ENCODE results near the gene RPS27.

RPS27 gene

GRCh38 chr1:153963030-153963849 lies 27.3 kb upstream of the RPS27 start, which contains the start of gene SLC39A1:
Gene SLC39A1 (minus strand): TSS chr1:153963537. CDS start chr1:153962715, 822 bp downstream.
- Mint-ChIP-seq H3K4me1 (peaks cover 84% of the 10 kb centered on the region), H3K9me3 (no peaks in the 10 kb centered on the region), H3K4me3 (peak within 1 kb of the TSS; percentile 89), H3K27ac (peak within 1 kb of the TSS; percentile 98), H3K27me3 (ENCODE audit: low read depth, poor library complexity) (no peaks in the 10 kb centered on the region), H3K36me3 (ENCODE audit: low read depth) (peaks cover 24% of the 10 kb centered on the region)
- DNase-seq = peak; percentile 99
- TF ChIP-seq CTCF (IDR thresholded peaks at IDR 0.05) = no peak

- no peaks in the 10 kb centered on the region for H3K27me3 Mint-ChIP-seq (ENCODE audit: low read depth, poor library complexity)
- peak overlapping the region; percentile 98 for H3K27ac Mint-ChIP-seq
- no peaks in the 10 kb centered on the region for H3K9me3 Mint-ChIP-seq
- TF ChIP-seq CTCF (IDR thresholded peaks at IDR 0.05) = no peak
- H3K4me1 Mint-ChIP-seq = peaks cover 85% of the 10 kb centered on the region
- H3K36me3 Mint-ChIP-seq (ENCODE audit: low read depth) = peaks cover 24% of the 10 kb centered on the region
- H3K4me3 Mint-ChIP-seq = peak overlapping the region; percentile 89
- DNase-seq = peak; percentile 67
Observed at GRCh38 chr1:153963850-153964331, 26.7 kb upstream of the RPS27 start.

GRCh38 chr1:153967107-153967999 lies 23.2 kb upstream of the RPS27 start, which contains the start of gene CREB3L4:
Gene CREB3L4 (plus strand): TSS chr1:153967902. CDS start chr1:153968526, 624 bp downstream.
- TF ChIP-seq CTCF (IDR thresholded peaks at IDR 0.05) = no peak
- Mint-ChIP-seq H3K4me1 (peaks cover 60% of the 10 kb centered on the region), H3K9me3 (no peaks in the 10 kb centered on the region), H3K27ac (peak within 1 kb of the TSS; percentile 100), H3K27me3 (ENCODE audit: low read depth, poor library complexity) (no peaks in the 10 kb centered on the region), H3K4me3 (peak within 1 kb of the TSS; percentile 93), H3K36me3 (ENCODE audit: low read depth) (peaks cover 8% of the 10 kb centered on the region)
- peak; percentile 92 for DNase-seq

GRCh38 chr1:153968000-153968363 lies 22.6 kb upstream of the RPS27 start:
- H3K4me1 Mint-ChIP-seq = peaks cover 54% of the 10 kb centered on the region
- peak; percentile 38 for DNase-seq
- H3K9me3 Mint-ChIP-seq = no peaks in the 10 kb centered on the region
- peak overlapping the region; percentile 93 for H3K4me3 Mint-ChIP-seq
- peak overlapping the region; percentile 100 for H3K27ac Mint-ChIP-seq
- H3K36me3 Mint-ChIP-seq (ENCODE audit: low read depth) = peaks cover 8% of the 10 kb centered on the region
- no peak for TF ChIP-seq CTCF (IDR thresholded peaks at IDR 0.05)
- H3K27me3 Mint-ChIP-seq (ENCODE audit: low read depth, poor library complexity) = no peaks in the 10 kb centered on the region

GRCh38 chr1:153968408-153968807 lies 22.2 kb upstream of the RPS27 start:
- no peak for DNase-seq
- no peak for TF ChIP-seq CTCF (IDR thresholded peaks at IDR 0.05)
- no peaks in the 10 kb centered on the region for H3K27me3 Mint-ChIP-seq (ENCODE audit: low read depth, poor library complexity)
- no peaks in the 10 kb centered on the region for H3K9me3 Mint-ChIP-seq
- peak overlapping the region; percentile 93 for H3K4me3 Mint-ChIP-seq
- H3K27ac Mint-ChIP-seq = peak overlapping the region; percentile 100
- H3K36me3 Mint-ChIP-seq (ENCODE audit: low read depth) = peaks cover 11% of the 10 kb centered on the region
- peaks cover 52% of the 10 kb centered on the region for H3K4me1 Mint-ChIP-seq
